OCI-LY1 (cell line): ENCODE results near the gene ASB9.

Source experiments
- H2AFZ ChIP-seq: fragments of 200-600 bp; sonication (generic), shearing (Covaris generic); 2 replicates; pipeline ENCODE4 v1.6.0; 2014; ENCODE audit warnings: antibody characterized with exemption, mild to moderate bottlenecking, low read length
- H3F3A ChIP-seq: fragments of 200-600 bp; sonication (generic), shearing (Covaris generic); 2 replicates; pipeline ENCODE4 v1.6.0; 2014; ENCODE audit warnings: mild to moderate bottlenecking, antibody characterized with exemption, low read length, moderate library complexity; ENCODE audit not compliant: insufficient read depth
- H3K27ac ChIP-seq: fragments of 200-600 bp; sonication (generic); 2 replicates; pipeline ENCODE4 v1.5.1; 2014; ENCODE audit warnings: low read length, mixed run types, mild to moderate bottlenecking, low read depth; ENCODE audit not compliant: poor library complexity, severe bottlenecking
- H3K27me3 ChIP-seq: fragments of 200-600 bp; sonication (generic); 2 replicates; pipeline ENCODE4 v1.6.0; 2014; ENCODE audit warnings: antibody characterized with exemption, mild to moderate bottlenecking, low read length, moderate library complexity; ENCODE audit not compliant: insufficient read depth
- H3K36me3 ChIP-seq: fragments of 200-600 bp; sonication (generic); 2 replicates; pipeline ENCODE4 v1.6.1; 2014; ENCODE audit warnings: mild to moderate bottlenecking, antibody characterized with exemption, low read length, moderate library complexity, mixed read lengths; ENCODE audit not compliant: insufficient read depth
- H3K4me1 ChIP-seq: fragments of 200-600 bp; sonication (generic); 2 replicates; pipeline ENCODE4 v1.5.1; 2014; ENCODE audit warnings: mild to moderate bottlenecking, low read length, moderate library complexity; ENCODE audit not compliant: insufficient read depth, severe bottlenecking
- H3K4me2 ChIP-seq: fragments of 200-600 bp; sonication (generic), shearing (Covaris generic); 2 replicates; pipeline ENCODE4 v1.6.1; 2014; ENCODE audit warnings: low read length
- H3K4me3 ChIP-seq: fragments of 200-600 bp; sonication (generic); 2 replicates; pipeline ENCODE4 v1.5.1; 2014; ENCODE audit warnings: low read length, low read depth, mild to moderate bottlenecking, mixed read lengths; ENCODE audit not compliant: poor library complexity, severe bottlenecking
- H3K79me2 ChIP-seq: fragments of 200-600 bp; shearing (Covaris generic); 2 replicates; pipeline ENCODE4 v1.6.1; 2016; ENCODE audit warnings: mixed run types, low read length, mixed read lengths; ENCODE audit not compliant: insufficient read depth
- H3K9ac ChIP-seq: fragments of 200-600 bp; sonication (generic), shearing (Covaris generic); 2 replicates; pipeline ENCODE4 v1.6.1; 2014; ENCODE audit warnings: mild to moderate bottlenecking, low read length, mixed read lengths
- H3K9me2 ChIP-seq: fragments of 200-600 bp; sonication (generic), shearing (Covaris generic); 2 replicates; pipeline ENCODE4 v1.6.1; 2014; ENCODE audit warnings: low read depth, mild to moderate bottlenecking, low read length, mixed read lengths
- H3K9me3 ChIP-seq: fragments of 200-600 bp; shearing (Covaris generic); 2 replicates; pipeline ENCODE4 v1.6.1; 2014; ENCODE audit warnings: low read length, mixed read lengths
- H4K20me1 ChIP-seq: fragments of 200-600 bp; sonication (generic), shearing (Covaris generic); 2 replicates; pipeline ENCODE4 v1.6.0; 2016; ENCODE audit warnings: mild to moderate bottlenecking, low read length; ENCODE audit not compliant: insufficient read depth
- EZH2 ChIP-seq: fragments of 200-600 bp; sonication (generic), shearing (Covaris generic); IDR thresholded peaks from 2 replicates; pipeline ENCODE4 v1.8.0; 2017; ENCODE audit warnings: borderline replicate concordance, mixed run types, mild to moderate bottlenecking, antibody characterized with exemption, low read length, moderate library complexity, mixed read lengths
- TF ChIP-seq, protein P1 (sequence below): fragments of 200-600 bp; sonication (generic), shearing (Covaris generic); IDR thresholded peaks from 2 replicates; pipeline ENCODE4 v1.5.1; 2017; ENCODE audit warnings: mild to moderate bottlenecking, antibody characterized with exemption, low read length, moderate library complexity, mixed read lengths

ASB9 gene

DNA sequence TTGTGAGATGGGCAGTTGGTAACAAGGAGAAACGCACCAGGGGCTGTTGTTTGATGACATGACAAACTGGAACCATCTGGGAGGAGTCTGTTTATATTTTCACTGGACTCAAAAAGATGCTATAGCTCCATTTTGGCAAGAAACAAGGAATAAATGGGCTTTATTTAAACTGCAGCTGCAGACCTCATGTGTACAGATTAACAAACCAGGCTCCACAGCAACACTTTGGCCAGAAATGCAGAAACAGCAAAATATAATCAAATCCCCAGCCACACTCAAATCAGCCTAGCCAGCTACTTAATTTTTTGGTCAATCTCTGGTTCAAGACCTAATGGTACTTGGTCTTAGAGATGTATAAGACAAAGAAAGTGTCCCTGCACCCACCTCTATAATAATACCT, 52.7 kb downstream of the ASB9 start:
- Histone ChIP-seq H3K9ac (no peak overlapping the region), H3K36me3 (no peaks in the 10 kb centered on the region), H3K4me1 (no peaks in the 10 kb centered on the region), H3K27me3 (no peaks in the 10 kb centered on the region), H3K9me2 (no peaks in the 10 kb centered on the region), H3K79me2 (no peaks in the 10 kb centered on the region), H3K9me3 (no peaks in the 10 kb centered on the region), H3K4me2 (no peak overlapping the region), H3K4me3 (no peak overlapping the region), H3F3A (no peaks in the 10 kb centered on the region), H3K27ac (no peak overlapping the region), H4K20me1 (no peaks in the 10 kb centered on the region), H2AFZ (no peak overlapping the region)
- TF ChIP-seq, protein P1, sequence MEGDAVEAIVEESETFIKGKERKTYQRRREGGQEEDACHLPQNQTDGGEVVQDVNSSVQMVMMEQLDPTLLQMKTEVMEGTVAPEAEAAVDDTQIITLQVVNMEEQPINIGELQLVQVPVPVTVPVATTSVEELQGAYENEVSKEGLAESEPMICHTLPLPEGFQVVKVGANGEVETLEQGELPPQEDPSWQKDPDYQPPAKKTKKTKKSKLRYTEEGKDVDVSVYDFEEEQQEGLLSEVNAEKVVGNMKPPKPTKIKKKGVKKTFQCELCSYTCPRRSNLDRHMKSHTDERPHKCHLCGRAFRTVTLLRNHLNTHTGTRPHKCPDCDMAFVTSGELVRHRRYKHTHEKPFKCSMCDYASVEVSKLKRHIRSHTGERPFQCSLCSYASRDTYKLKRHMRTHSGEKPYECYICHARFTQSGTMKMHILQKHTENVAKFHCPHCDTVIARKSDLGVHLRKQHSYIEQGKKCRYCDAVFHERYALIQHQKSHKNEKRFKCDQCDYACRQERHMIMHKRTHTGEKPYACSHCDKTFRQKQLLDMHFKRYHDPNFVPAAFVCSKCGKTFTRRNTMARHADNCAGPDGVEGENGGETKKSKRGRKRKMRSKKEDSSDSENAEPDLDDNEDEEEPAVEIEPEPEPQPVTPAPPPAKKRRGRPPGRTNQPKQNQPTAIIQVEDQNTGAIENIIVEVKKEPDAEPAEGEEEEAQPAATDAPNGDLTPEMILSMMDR, result no peak
- no peak for TF ChIP-seq EZH2

DNA sequence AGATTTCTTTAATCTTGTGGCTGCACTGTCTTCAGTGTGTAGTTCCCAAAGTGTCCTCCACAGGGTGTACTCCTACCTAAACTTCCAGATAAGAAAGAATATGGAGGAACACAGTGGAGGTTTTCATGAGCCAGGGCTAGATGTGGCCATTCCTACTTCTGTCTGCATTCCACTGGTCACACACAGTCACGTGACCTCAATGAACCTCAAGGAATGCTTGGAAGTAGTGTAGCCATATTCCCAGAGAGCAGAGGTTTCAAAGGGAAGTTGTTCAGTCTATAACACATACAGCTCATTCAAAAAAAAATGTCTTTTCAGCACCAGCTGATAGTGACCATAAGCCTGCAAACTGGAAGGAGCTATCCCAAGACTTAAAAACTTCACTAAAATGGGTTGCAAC, 53.6 kb downstream of the ASB9 start:
- Histone ChIP-seq H3F3A (no peaks in the 10 kb centered on the region), H3K9me3 (no peaks in the 10 kb centered on the region), H3K36me3 (no peaks in the 10 kb centered on the region), H2AFZ (no peak overlapping the region), H3K4me2 (no peak overlapping the region), H3K9ac (no peak overlapping the region), H3K9me2 (no peaks in the 10 kb centered on the region), H3K27me3 (no peaks in the 10 kb centered on the region), H4K20me1 (no peaks in the 10 kb centered on the region), H3K79me2 (no peaks in the 10 kb centered on the region), H3K4me3 (no peak overlapping the region), H3K27ac (no peak overlapping the region), H3K4me1 (no peaks in the 10 kb centered on the region)
- no peak for TF ChIP-seq EZH2
- TF ChIP-seq, protein P1, result no peak

DNA sequence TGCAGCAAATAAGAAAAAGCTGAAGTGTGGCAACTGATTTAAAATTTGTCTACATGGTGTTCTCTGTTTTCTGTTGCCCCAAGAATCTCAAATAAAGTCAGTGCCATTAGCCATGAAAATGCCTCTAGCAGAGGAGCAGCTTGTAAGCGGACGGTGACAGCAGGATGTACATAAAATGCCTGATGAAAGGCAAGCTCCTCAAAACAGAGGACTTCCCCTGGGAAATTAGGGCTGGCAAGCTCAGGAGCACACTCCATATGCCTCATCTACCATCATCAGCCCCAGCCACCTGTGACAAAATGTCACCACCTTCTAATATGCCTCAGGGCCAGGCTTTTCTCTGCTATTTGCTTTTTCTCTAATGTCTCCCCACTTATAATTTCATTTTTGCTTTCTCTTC, 54.5 kb downstream of the ASB9 start:
- H3K79me2 ChIP-seq, result no peaks in the 10 kb centered on the region
- no peak overlapping the region for H3K9ac ChIP-seq
- H3K9me2 ChIP-seq, result no peaks in the 10 kb centered on the region
- TF ChIP-seq EZH2, result no peak
- TF ChIP-seq, protein P1, result no peak
- no peaks in the 10 kb centered on the region for H4K20me1 ChIP-seq
- H3F3A ChIP-seq, result no peaks in the 10 kb centered on the region
- H3K4me3 ChIP-seq, result no peak overlapping the region
- H2AFZ ChIP-seq, result no peak overlapping the region
- no peaks in the 10 kb centered on the region for H3K27me3 ChIP-seq
- no peaks in the 10 kb centered on the region for H3K36me3 ChIP-seq
- H3K4me1 ChIP-seq, result no peaks in the 10 kb centered on the region
- no peak overlapping the region for H3K27ac ChIP-seq
- no peaks in the 10 kb centered on the region for H3K9me3 ChIP-seq
- H3K4me2 ChIP-seq, result no peak overlapping the region
